Memory B cell (primary cell): ENCODE data around the gene IMPG2.

ENCODE experiments used
- ATAC-seq: fragments of 150-1000 bp; cut with Tn5 transposase; 2 replicates; pipeline ENCODE4 v1.10.0; 2021; ENCODE audit warnings: low read depth, mild to moderate bottlenecking, moderate library complexity
- DNase-seq, 2 donors: peaks; one replicate each; pipeline ENCODE4 v3.0.0; 2022; ENCODE audit warnings: low spot score in 2 of 2
- H3K27ac Mint-ChIP-seq: one replicate; pipeline ENCODE4 v1.8.0; 2022; ENCODE audit warnings: mild to moderate bottlenecking, moderate library complexity, mixed read lengths
- H3K27me3 Mint-ChIP-seq: one replicate; pipeline ENCODE4 v1.8.0; 2022; ENCODE audit warnings: mixed read lengths
- H3K36me3 Mint-ChIP-seq: one replicate; pipeline ENCODE4 v1.8.0; 2022; ENCODE audit warnings: mild to moderate bottlenecking, mixed read lengths
- H3K4me1 Mint-ChIP-seq: one replicate; pipeline ENCODE4 v1.8.0; 2022; ENCODE audit warnings: mixed read lengths
- H3K4me3 Mint-ChIP-seq: one replicate; pipeline ENCODE4 v1.8.0; 2022; ENCODE audit warnings: mild to moderate bottlenecking, moderate library complexity, mixed read lengths
- H3K9me3 Mint-ChIP-seq: one replicate; pipeline ENCODE4 v1.8.0; 2022; ENCODE audit warnings: mixed read lengths

The IMPG2 gene

GRCh38 chr3:101300073-101300472 lies 20.3 kb downstream of the IMPG2 start:
- Mint-ChIP-seq H3K4me3 (no peak overlapping the region), H3K9me3 (peaks cover 22% of the 10 kb centered on the region), H3K27ac (no peak overlapping the region), H3K36me3 (peaks cover 12% of the 10 kb centered on the region), H3K27me3 (no peaks in the 10 kb centered on the region), H3K4me1 (no peaks in the 10 kb centered on the region)
- DNase-seq, result no peak
- ATAC-seq, result no peak

- no peaks in the 10 kb centered on the region for H3K4me1 Mint-ChIP-seq
- H3K27me3 Mint-ChIP-seq, result no peaks in the 10 kb centered on the region
- H3K27ac Mint-ChIP-seq, result no peak overlapping the region
- DNase-seq (no peak), ATAC-seq (no peak)
- no peak overlapping the region for H3K4me3 Mint-ChIP-seq
- H3K36me3 Mint-ChIP-seq, result no peaks in the 10 kb centered on the region
- peaks cover 17% of the 10 kb centered on the region for H3K9me3 Mint-ChIP-seq
Observed at GRCh38 chr3:101292027-101292426, 28.3 kb downstream of the IMPG2 start.

- Mint-ChIP-seq H3K9me3 (peaks cover 3% of the 10 kb centered on the region), H3K4me1 (no peaks in the 10 kb centered on the region), H3K36me3 (no peaks in the 10 kb centered on the region), H3K27ac (no peak overlapping the region), H3K4me3 (no peak overlapping the region), H3K27me3 (no peaks in the 10 kb centered on the region)
- no peak for ATAC-seq
- DNase-seq, result no peak
Observed at GRCh38 chr3:101288294-101288693, 32.1 kb downstream of the IMPG2 start.

GRCh38 chr3:101284757-101285156 lies 35.6 kb downstream of the IMPG2 start:
- ATAC-seq (no peak), DNase-seq (no peak)
- Mint-ChIP-seq H3K4me1 (no peaks in the 10 kb centered on the region), H3K36me3 (no peaks in the 10 kb centered on the region), H3K27me3 (no peaks in the 10 kb centered on the region), H3K9me3 (peaks cover 3% of the 10 kb centered on the region), H3K27ac (no peak overlapping the region), H3K4me3 (no peak overlapping the region)

GRCh38 chr3:101281521-101282030 lies 38.8 kb downstream of the IMPG2 start:
- no peaks in the 10 kb centered on the region for H3K9me3 Mint-ChIP-seq
- no peaks in the 10 kb centered on the region for H3K27me3 Mint-ChIP-seq
- no peak overlapping the region for H3K27ac Mint-ChIP-seq
- no peak for ATAC-seq
- no peak for DNase-seq
- no peaks in the 10 kb centered on the region for H3K4me1 Mint-ChIP-seq
- H3K4me3 Mint-ChIP-seq, result no peak overlapping the region
- H3K36me3 Mint-ChIP-seq, result no peaks in the 10 kb centered on the region

- no peaks in the 10 kb centered on the region for H3K27me3 Mint-ChIP-seq
- no peak overlapping the region for H3K27ac Mint-ChIP-seq
- DNase-seq (no peak), ATAC-seq (no peak)
- H3K4me3 Mint-ChIP-seq, result no peak overlapping the region
- H3K36me3 Mint-ChIP-seq, result peaks cover 1% of the 10 kb centered on the region
- no peaks in the 10 kb centered on the region for H3K9me3 Mint-ChIP-seq
- H3K4me1 Mint-ChIP-seq, result no peaks in the 10 kb centered on the region
Observed at GRCh38 chr3:101279765-101280385, 40.5 kb downstream of the IMPG2 start.

GRCh38 chr3:101279162-101279561 lies 41.2 kb downstream of the IMPG2 start:
- H3K27me3 Mint-ChIP-seq, result no peaks in the 10 kb centered on the region
- ATAC-seq, result no peak
- DNase-seq, result no peak

GRCh38 chr3:101278727-101279126 lies 41.6 kb downstream of the IMPG2 start:
- Mint-ChIP-seq H3K27me3 (no peaks in the 10 kb centered on the region), H3K4me1 (no peaks in the 10 kb centered on the region), H3K36me3 (peaks cover 1% of the 10 kb centered on the region), H3K9me3 (no peaks in the 10 kb centered on the region), H3K4me3 (no peak overlapping the region), H3K27ac (no peak overlapping the region)
- ATAC-seq (no peak), DNase-seq (no peak)

More at GRCh38 chr3:101279162-101279561, 41.2 kb downstream of the IMPG2 start:
- Mint-ChIP-seq H3K4me3 (no peak overlapping the region), H3K4me1 (no peaks in the 10 kb centered on the region), H3K9me3 (no peaks in the 10 kb centered on the region), H3K36me3 (peaks cover 1% of the 10 kb centered on the region), H3K27ac (no peak overlapping the region)

- Mint-ChIP-seq H3K36me3 (peaks cover 11% of the 10 kb centered on the region), H3K27me3 (no peaks in the 10 kb centered on the region), H3K9me3 (no peaks in the 10 kb centered on the region), H3K27ac (no peak overlapping the region), H3K4me1 (no peaks in the 10 kb centered on the region), H3K4me3 (no peak overlapping the region)
- DNase-seq (no peak), ATAC-seq (no peak)
Observed at GRCh38 chr3:101273608-101274007, 46.8 kb downstream of the IMPG2 start.

- no peak for ATAC-seq
- no peaks in the 10 kb centered on the region for H3K4me1 Mint-ChIP-seq
- no peak for DNase-seq
- no peaks in the 10 kb centered on the region for H3K27me3 Mint-ChIP-seq
- H3K4me3 Mint-ChIP-seq, result no peak overlapping the region
- peaks cover 11% of the 10 kb centered on the region for H3K36me3 Mint-ChIP-seq
- H3K27ac Mint-ChIP-seq, result no peak overlapping the region
- H3K9me3 Mint-ChIP-seq, result no peaks in the 10 kb centered on the region
Observed at GRCh38 chr3:101273156-101273555, 47.2 kb downstream of the IMPG2 start.

GRCh38 chr3:101271728-101272127 lies 48.6 kb downstream of the IMPG2 start:
- no peak overlapping the region for H3K4me3 Mint-ChIP-seq
- peaks cover 11% of the 10 kb centered on the region for H3K36me3 Mint-ChIP-seq
- no peak for DNase-seq
- ATAC-seq, result no peak
- no peaks in the 10 kb centered on the region for H3K4me1 Mint-ChIP-seq
- H3K27me3 Mint-ChIP-seq, result no peaks in the 10 kb centered on the region
- H3K9me3 Mint-ChIP-seq, result no peaks in the 10 kb centered on the region
- H3K27ac Mint-ChIP-seq, result no peak overlapping the region

GRCh38 chr3:101270149-101270548 lies 50.2 kb downstream of the IMPG2 start:
- ATAC-seq, result no peak
- no peaks in the 10 kb centered on the region for H3K27me3 Mint-ChIP-seq
- no peaks in the 10 kb centered on the region for H3K4me1 Mint-ChIP-seq
- no peak overlapping the region for H3K4me3 Mint-ChIP-seq
- H3K36me3 Mint-ChIP-seq, result peaks cover 10% of the 10 kb centered on the region
- H3K9me3 Mint-ChIP-seq, result no peaks in the 10 kb centered on the region
- no peak for DNase-seq
- no peak overlapping the region for H3K27ac Mint-ChIP-seq

- no peak for ATAC-seq
- peaks cover 11% of the 10 kb centered on the region for H3K36me3 Mint-ChIP-seq
Observed at GRCh38 chr3:101268971-101269671, 51.3 kb downstream of the IMPG2 start.

GRCh38 chr3:101268141-101268540 lies 52.2 kb downstream of the IMPG2 start:
- no peaks in the 10 kb centered on the region for H3K27me3 Mint-ChIP-seq
- H3K9me3 Mint-ChIP-seq, result peaks cover 1% of the 10 kb centered on the region
- H3K4me1 Mint-ChIP-seq, result no peaks in the 10 kb centered on the region
- DNase-seq (no peak), ATAC-seq (no peak)
- peaks cover 13% of the 10 kb centered on the region for H3K36me3 Mint-ChIP-seq
- no peak overlapping the region for H3K27ac Mint-ChIP-seq
- no peak overlapping the region for H3K4me3 Mint-ChIP-seq

More at GRCh38 chr3:101268971-101269671, 51.3 kb downstream of the IMPG2 start:
- DNase-seq, result no peak
- H3K4me3 Mint-ChIP-seq, result no peak overlapping the region
- no peaks in the 10 kb centered on the region for H3K27me3 Mint-ChIP-seq
- no peaks in the 10 kb centered on the region for H3K4me1 Mint-ChIP-seq
- no peaks in the 10 kb centered on the region for H3K9me3 Mint-ChIP-seq
- H3K27ac Mint-ChIP-seq, result no peak overlapping the region

GRCh38 chr3:101266566-101266965 lies 53.8 kb downstream of the IMPG2 start:
- ATAC-seq, result no peak
- Mint-ChIP-seq H3K27me3 (no peaks in the 10 kb centered on the region), H3K36me3 (peaks cover 3% of the 10 kb centered on the region), H3K27ac (no peak overlapping the region), H3K9me3 (peaks cover 2% of the 10 kb centered on the region), H3K4me1 (peaks cover 3% of the 10 kb centered on the region), H3K4me3 (no peak overlapping the region)
- DNase-seq, result no peak
